ENCODE data around the gene PDE8B. TPM values are rescaled to one million over a fixed set of nuclear protein-coding genes. Genes with fewer than 3 reads are reported as not detected.

The PDE8B gene
- total and polyA plus RNA-seq, 2 experiments from 2014 or later: 0.45 to 0.91 TPM

GRCh38 chr5:77355080-77355479 lies 144.6 kb downstream of the PDE8B start (continued):
- no peak for TF ChIP-seq ETS1 (IDR thresholded peaks at IDR 0.05)

DNA sequence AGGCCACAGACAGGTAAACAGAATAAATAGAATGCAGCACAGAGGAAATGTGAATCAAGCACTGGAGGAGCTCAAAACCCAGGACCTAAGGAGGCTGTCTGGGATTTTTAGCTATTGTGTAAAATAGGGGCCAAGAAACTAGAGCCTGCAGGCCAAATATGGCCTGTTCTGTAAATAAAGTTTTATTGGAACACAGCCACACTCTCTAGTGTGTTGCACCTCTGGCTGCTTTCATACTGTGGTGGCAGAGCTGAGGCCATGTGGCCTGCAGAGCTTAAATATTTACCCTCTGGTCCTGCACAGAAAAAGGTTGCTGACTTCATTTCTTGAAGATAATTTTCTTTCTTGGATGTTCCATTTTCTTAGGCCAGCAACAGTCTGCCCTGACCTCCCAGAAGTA lies 145.3 kb downstream of the PDE8B start:
- H3K36me3 ChIP-seq (ENCODE audit: insufficient read depth): no peaks in the 10 kb centered on the region
- Mint-ChIP-seq H3K36me3 (ENCODE audit: low read depth) (no peaks in the 10 kb centered on the region), H3K4me3 (no peak overlapping the region), H3K27me3 (ENCODE audit: insufficient read depth, low read depth, poor library complexity) (peaks cover 7% of the 10 kb centered on the region), H3K9me3 (no peaks in the 10 kb centered on the region), H3K4me1 (peaks cover 5% of the 10 kb centered on the region; the same call in 2 of the 3 replicates), H3K27ac (no peak overlapping the region)
- no peaks in the 10 kb centered on the region for H3K27me3 ChIP-seq (ENCODE audit: insufficient read depth)
- DNase-seq (ENCODE audit: low spot score) (no peak), ATAC-seq (no peak)
- H3K9me2 ChIP-seq (ENCODE audit: insufficient read depth): no peaks in the 10 kb centered on the region
- H3K79me2 ChIP-seq (replicated peaks; ENCODE audit: insufficient read depth): no peaks in the 10 kb centered on the region
- H3K27ac ChIP-seq (ENCODE audit: low read depth): no peak overlapping the region
- H3K4me2 ChIP-seq: no peak overlapping the region
- no peaks in the 10 kb centered on the region for H3K4me1 ChIP-seq (ENCODE audit: insufficient read depth)
- no peaks in the 10 kb centered on the region for H3F3A ChIP-seq (replicated peaks; ENCODE audit: low read depth)
- no peaks in the 10 kb centered on the region for H4K20me1 ChIP-seq (replicated peaks; ENCODE audit: insufficient read depth)
- no peak overlapping the region for H3K4me3 ChIP-seq
- TF ChIP-seq EZH2 (IDR thresholded peaks at IDR 0.05; ENCODE audit: low read depth, unreplicated experiment) (no peak), POLR2AphosphoS5 (IDR thresholded peaks at IDR 0.05; ENCODE audit: low read depth) (no peak), JUNB (IDR thresholded peaks at IDR 0.05; ENCODE audit: unreplicated experiment) (no peak)
- TF ChIP-seq, protein P1, sequence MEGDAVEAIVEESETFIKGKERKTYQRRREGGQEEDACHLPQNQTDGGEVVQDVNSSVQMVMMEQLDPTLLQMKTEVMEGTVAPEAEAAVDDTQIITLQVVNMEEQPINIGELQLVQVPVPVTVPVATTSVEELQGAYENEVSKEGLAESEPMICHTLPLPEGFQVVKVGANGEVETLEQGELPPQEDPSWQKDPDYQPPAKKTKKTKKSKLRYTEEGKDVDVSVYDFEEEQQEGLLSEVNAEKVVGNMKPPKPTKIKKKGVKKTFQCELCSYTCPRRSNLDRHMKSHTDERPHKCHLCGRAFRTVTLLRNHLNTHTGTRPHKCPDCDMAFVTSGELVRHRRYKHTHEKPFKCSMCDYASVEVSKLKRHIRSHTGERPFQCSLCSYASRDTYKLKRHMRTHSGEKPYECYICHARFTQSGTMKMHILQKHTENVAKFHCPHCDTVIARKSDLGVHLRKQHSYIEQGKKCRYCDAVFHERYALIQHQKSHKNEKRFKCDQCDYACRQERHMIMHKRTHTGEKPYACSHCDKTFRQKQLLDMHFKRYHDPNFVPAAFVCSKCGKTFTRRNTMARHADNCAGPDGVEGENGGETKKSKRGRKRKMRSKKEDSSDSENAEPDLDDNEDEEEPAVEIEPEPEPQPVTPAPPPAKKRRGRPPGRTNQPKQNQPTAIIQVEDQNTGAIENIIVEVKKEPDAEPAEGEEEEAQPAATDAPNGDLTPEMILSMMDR (conservative IDR thresholded peaks at IDR 0.05; ENCODE audit: low read depth in 2 of 2): no peak
- H2AFZ ChIP-seq: 0 out of 2 replicates have a peak overlapping the region, but pooled peaks have one; percentile 5

DNA sequence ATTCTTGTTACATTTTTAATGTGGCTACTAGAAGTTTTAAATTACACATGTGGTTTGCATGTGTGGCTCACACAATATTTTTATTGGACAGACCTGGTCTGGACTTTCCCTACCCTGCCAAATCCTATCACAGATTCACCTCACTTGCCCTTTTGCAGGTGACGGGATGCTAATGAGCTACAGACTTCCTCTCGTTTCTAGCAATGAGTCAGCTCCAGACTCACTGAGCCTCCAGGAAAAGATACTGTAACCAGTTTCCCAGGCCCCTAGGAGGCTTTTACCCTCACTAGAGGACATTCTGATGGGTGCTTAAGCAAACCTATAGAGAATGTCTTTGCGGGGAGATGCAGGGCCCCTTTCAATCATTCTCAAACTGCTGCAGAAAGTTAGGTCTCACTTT lies 146.3 kb downstream of the PDE8B start:
- Histone ChIP-seq H3K36me3 (ENCODE audit: insufficient read depth) (no peaks in the 10 kb centered on the region), H3K79me2 (replicated peaks; ENCODE audit: insufficient read depth) (no peaks in the 10 kb centered on the region), H2AFZ (no peak overlapping the region), H3F3A (replicated peaks; ENCODE audit: low read depth) (no peaks in the 10 kb centered on the region), H3K27ac (ENCODE audit: low read depth) (no peak overlapping the region), H3K4me1 (ENCODE audit: insufficient read depth) (no peaks in the 10 kb centered on the region), H3K9me2 (ENCODE audit: insufficient read depth) (no peaks in the 10 kb centered on the region), H3K4me3 (no peak overlapping the region), H3K27me3 (ENCODE audit: insufficient read depth) (no peaks in the 10 kb centered on the region), H3K4me2 (no peak overlapping the region), H4K20me1 (replicated peaks; ENCODE audit: insufficient read depth) (no peaks in the 10 kb centered on the region)
- Mint-ChIP-seq H3K27ac (no peak overlapping the region; the same call in 1 of the 2 replicates), H3K36me3 (ENCODE audit: low read depth) (no peaks in the 10 kb centered on the region), H3K4me3 (no peak overlapping the region), H3K4me1 (peaks cover 3% of the 10 kb centered on the region; the same call in 2 of the 3 replicates), H3K27me3 (ENCODE audit: insufficient read depth, low read depth, poor library complexity) (peaks cover 7% of the 10 kb centered on the region), H3K9me3 (no peaks in the 10 kb centered on the region)
- ATAC-seq: no peak; the same call in 2 of the 3 replicates
- no peak for DNase-seq (ENCODE audit: low spot score)
- TF ChIP-seq ZNF114 (CRISPR knock-in tag; IDR thresholded peaks at IDR 0.05): no peak
- no peak for TF ChIP-seq ETS1 (IDR thresholded peaks at IDR 0.05)
- no peak for TF ChIP-seq EZH2 (IDR thresholded peaks at IDR 0.05; ENCODE audit: low read depth, unreplicated experiment)
- no peak for TF ChIP-seq CREB1 (CRISPR knock-in tag; IDR thresholded peaks at IDR 0.05; ENCODE audit: low read depth)
- TF ChIP-seq REST (IDR thresholded peaks at IDR 0.05; ENCODE audit: unreplicated experiment): no peak
- TF ChIP-seq EZH2phosphoT487 (IDR thresholded peaks at IDR 0.05; ENCODE audit: unreplicated experiment): no peak
- no peak for TF ChIP-seq STAT1 (IDR thresholded peaks at IDR 0.05; ENCODE audit: unreplicated experiment)
- TF ChIP-seq NANOG (IDR thresholded peaks at IDR 0.05; ENCODE audit: borderline replicate concordance): no peak

Data from GM23338 (cell line).